Testis (tissue), 3 donors: Measurements from ENCODE around the gene RAP1GAP2. TPM values are rescaled to one million over a fixed set of nuclear protein-coding genes. Genes with fewer than 3 reads are reported as not detected.

Source experiments
- DNase-seq: peaks from one replicate; pipeline ENCODE4 v3.0.0-alpha.2; 2019
- H3K27ac ChIP-seq, 2 donors: fragments of 200-600 bp; sonication (generic); one replicate each; pipeline ENCODE4 v1.5.1; 2019
- H3K27me3 ChIP-seq: fragments of 200-600 bp; sonication (generic); one replicate; pipeline ENCODE4 v1.5.1; 2019
- H3K36me3 ChIP-seq: fragments of 200-600 bp; sonication (generic); one replicate; pipeline ENCODE4 v1.5.1; 2017; ENCODE audit warnings: low read depth; ENCODE audit errors: missing control alignments
- H3K4me1 ChIP-seq: fragments of 200-600 bp; sonication (generic); one replicate; pipeline ENCODE4 v1.5.1; 2019
- H3K4me3 ChIP-seq, 2 donors: fragments of 200-600 bp; sonication (generic); one replicate each; pipeline ENCODE4 v1.5.1; 2017 to 2019
- H3K9me3 ChIP-seq: fragments of 200-600 bp; sonication (generic); one replicate; pipeline ENCODE4 v1.5.1; 2017
- POLR2A ChIP-seq: fragments of 450-650 bp; IDR thresholded peaks from one replicate; pipeline ENCODE4 v1.6.1; 2017; ENCODE audit warnings: antibody characterized with exemption, mild to moderate bottlenecking, moderate library complexity
- WGBS, 2 donors: methylation state at CpG; one replicate each; pipeline ENCODE4 v1.1.5; 2018; 5-methylcytosine and 5-hydroxymethylcytosine counted together
- intact Hi-C: fragments of 100-400 bp; cut with DNase I; formaldehyde crosslinking; loops from one replicate; pipeline ENCODE4 v1.15.1; 2023; ENCODE audit warnings: low total_unique reads
- polyA plus RNA-seq: library from polyadenylated mRNA; stranded (reverse); fragments of 350-450 nt; fragmentation: Illumina TruSeq; extraction: RNeasy Lipid Tissue Mini Kit (QIAGEN cat#74804); gene quantifications from one replicate; pipeline ENCODE4 v1.2.3, GENCODE V29; 2014; ENCODE audit warnings: low read depth, low replicate concordance; ENCODE audit not compliant: insufficient read depth
- total RNA-seq, 2 donors: library from RNA; depleted of rRNA; stranded (reverse); fragments of >200 nt; gene quantifications; one replicate each; pipeline ENCODE4 v1.2.3, GENCODE V29; 2016
- TF ChIP-seq, protein P1 (sequence below), 3 experiments: fragments of 450-650 bp in 2 of 3; fragments of 200-600 bp in 1 of 3; sonication (generic) in 1 of 3; IDR thresholded peaks; one replicate each; pipeline ENCODE4 v1.5.1; 2016 to 2019; ENCODE audit warnings: antibody characterized with exemption in 3 of 3, mild to moderate bottlenecking in 2 of 3, moderate library complexity in 1 of 3

RAP1GAP2 gene
- total and polyA plus RNA-seq, 3 donors from 2014 or later, result 10.4 to 21.7 (median 15.1) TPM

DNA sequence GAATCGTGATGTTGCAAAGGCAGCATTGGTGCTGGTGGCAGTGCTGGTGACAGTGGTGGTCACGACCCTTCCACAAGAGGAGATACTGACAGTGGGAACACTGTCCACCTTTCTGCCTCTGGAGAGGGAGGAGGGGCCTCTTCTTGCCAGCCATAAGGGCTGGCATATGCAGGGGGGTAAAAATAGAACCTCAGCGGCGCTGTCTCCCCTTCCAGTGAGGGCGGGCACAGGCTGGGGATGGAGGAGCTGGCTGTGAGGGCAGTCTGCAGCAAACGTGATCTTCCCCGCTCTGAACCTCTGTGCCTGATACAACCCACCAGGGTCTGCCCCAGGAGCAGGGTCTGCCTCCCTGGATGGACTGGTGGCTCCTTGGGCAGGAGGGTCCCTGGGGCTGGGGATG lies 3.4 kb downstream of the RAP1GAP2 start:
- no peaks in the 10 kb centered on the region for H3K36me3 ChIP-seq
- no peaks in the 10 kb centered on the region for H3K27me3 ChIP-seq
- WGBS, 2 donors, result 81 to 84% methylated on average over 5 to 7 of the region's 7 CpGs
- H3K4me3 ChIP-seq, result no peak overlapping the region
- H3K27ac ChIP-seq, result peak overlapping the region in 1 of 2 donors; percentile 0
- H3K9me3 ChIP-seq, result no peaks in the 10 kb centered on the region
- intact Hi-C loops, result no loop called here
- no peak for TF ChIP-seq POLR2A
- TF ChIP-seq, protein P1, sequence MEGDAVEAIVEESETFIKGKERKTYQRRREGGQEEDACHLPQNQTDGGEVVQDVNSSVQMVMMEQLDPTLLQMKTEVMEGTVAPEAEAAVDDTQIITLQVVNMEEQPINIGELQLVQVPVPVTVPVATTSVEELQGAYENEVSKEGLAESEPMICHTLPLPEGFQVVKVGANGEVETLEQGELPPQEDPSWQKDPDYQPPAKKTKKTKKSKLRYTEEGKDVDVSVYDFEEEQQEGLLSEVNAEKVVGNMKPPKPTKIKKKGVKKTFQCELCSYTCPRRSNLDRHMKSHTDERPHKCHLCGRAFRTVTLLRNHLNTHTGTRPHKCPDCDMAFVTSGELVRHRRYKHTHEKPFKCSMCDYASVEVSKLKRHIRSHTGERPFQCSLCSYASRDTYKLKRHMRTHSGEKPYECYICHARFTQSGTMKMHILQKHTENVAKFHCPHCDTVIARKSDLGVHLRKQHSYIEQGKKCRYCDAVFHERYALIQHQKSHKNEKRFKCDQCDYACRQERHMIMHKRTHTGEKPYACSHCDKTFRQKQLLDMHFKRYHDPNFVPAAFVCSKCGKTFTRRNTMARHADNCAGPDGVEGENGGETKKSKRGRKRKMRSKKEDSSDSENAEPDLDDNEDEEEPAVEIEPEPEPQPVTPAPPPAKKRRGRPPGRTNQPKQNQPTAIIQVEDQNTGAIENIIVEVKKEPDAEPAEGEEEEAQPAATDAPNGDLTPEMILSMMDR (IDR thresholded peaks at IDR 0.05), result no peak
- peaks cover 15% of the 10 kb centered on the region for H3K4me1 ChIP-seq
- no peak for DNase-seq

DNA sequence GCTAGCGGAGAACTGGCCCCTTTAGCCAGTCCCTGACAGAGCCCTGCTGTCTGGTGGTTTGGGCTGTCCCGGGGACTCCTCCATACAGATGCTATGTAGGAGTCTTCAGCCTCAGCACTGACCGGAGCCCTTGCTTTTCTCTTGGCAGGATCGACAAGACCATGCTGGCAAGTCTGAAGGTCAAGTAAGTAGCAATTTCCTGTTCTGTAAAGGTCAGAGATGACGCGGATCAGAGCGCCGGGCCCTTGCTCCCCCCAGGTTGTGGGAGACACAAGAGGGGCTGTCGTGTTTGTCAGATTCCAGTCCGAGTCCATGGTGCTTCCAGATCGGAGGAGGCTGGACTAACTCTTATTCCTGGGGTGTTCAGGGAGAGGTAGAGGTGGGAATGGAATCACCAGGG lies 4.1 kb downstream of the RAP1GAP2 start:
- 45 to 46% methylated on average over 10 to 11 of the region's 11 CpGs for WGBS, 2 donors
- Histone ChIP-seq H3K27ac (peak overlapping the region; percentile 0 to 56), H3K4me1 (peaks cover 15% of the 10 kb centered on the region), H3K4me3 (no peak overlapping the region), H3K36me3 (no peaks in the 10 kb centered on the region), H3K27me3 (no peaks in the 10 kb centered on the region), H3K9me3 (no peaks in the 10 kb centered on the region)
- DNase-seq, result peak; percentile 64
- intact Hi-C loops, result no loop called here
- TF ChIP-seq, protein P1 (IDR thresholded peaks at IDR 0.05), result no peak
- TF ChIP-seq POLR2A, result no peak

DNA sequence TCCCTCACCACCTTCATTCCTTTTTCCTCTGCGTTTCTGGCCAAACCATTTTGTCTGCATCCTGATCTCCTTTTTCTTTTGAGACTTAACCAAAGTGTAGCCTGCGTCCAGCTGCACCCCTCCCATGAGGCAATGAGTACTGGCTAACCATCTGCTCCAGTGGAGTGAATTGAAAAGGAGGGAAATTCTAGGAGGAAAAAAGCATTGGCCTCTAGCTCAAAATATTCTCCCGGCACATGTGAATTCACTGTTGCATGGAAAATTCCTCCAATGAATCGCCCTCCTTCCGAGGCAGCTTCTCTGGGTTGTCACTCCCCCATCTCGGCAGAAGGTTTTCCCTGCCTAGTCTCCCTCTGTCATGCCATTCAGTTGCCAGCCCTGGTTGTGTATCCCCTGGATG lies 5.6 kb downstream of the RAP1GAP2 start:
- 36 to 37% methylated on average over 6 of the region's 6 CpGs for WGBS, 2 donors
- Histone ChIP-seq H3K9me3 (no peaks in the 10 kb centered on the region), H3K4me3 (no peak overlapping the region), H3K27ac (peak overlapping the region in 1 of 2 donors; percentile 50), H3K4me1 (peaks cover 15% of the 10 kb centered on the region), H3K27me3 (no peaks in the 10 kb centered on the region), H3K36me3 (no peaks in the 10 kb centered on the region)
- no peak for DNase-seq
- TF ChIP-seq, protein P1 (IDR thresholded peaks at IDR 0.05), result no peak
- TF ChIP-seq POLR2A, result no peak
- intact Hi-C loops, result no loop called here

DNA sequence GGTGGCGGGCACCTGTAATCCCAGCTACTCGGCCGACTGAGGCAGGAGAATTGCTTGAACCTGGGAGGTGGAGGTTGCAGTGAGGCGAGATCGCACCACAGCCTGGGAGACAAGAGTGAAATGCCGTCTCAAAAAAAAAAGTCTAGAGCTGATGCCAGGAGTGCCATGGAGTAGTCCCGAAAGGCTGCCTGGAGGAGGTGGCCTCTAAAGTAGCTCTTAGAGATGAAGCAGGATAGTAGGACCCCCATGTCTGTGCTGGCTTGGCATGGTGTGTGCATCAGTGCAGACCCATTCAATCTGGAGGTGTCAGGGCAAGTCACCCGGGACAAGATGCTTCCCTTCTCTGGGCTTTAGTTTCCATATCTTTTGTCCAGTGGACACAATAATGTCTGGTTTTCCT lies 6.3 kb downstream of the RAP1GAP2 start:
- Histone ChIP-seq H3K9me3 (no peaks in the 10 kb centered on the region), H3K4me1 (peaks cover 15% of the 10 kb centered on the region), H3K4me3 (no peak overlapping the region), H3K27me3 (no peaks in the 10 kb centered on the region), H3K36me3 (no peaks in the 10 kb centered on the region), H3K27ac (peak overlapping the region in 1 of 2 donors; percentile 50)
- DNase-seq, result no peak
- TF ChIP-seq, protein P1 (IDR thresholded peaks at IDR 0.05), result no peak
- WGBS, 2 donors, result 77 to 86% methylated on average over 8 of the region's 8 CpGs
- intact Hi-C loops, result no loop called here

DNA sequence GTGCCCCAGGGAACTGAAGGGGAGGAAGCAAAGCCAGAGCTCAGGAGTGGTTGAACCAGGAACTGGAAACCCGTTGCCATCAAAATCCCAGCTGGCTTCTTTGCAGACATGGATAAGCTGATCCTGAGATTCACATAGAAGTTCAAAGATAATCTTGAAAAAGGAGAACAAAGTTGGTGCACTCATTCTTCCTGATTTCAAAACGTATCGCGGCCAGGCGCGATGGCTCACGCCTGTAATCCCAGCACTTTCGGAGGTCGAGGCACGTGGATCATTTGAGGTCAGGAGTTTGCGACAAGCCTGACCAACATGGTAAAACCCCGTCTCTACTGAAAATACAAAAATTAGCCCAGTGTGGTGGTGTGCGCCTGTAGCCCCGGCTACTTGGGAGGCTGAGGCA lies 7.1 kb downstream of the RAP1GAP2 start:
- TF ChIP-seq, protein P1 (IDR thresholded peaks at IDR 0.05), result no peak
- TF ChIP-seq POLR2A, result no peak
- Histone ChIP-seq H3K36me3 (no peaks in the 10 kb centered on the region), H3K27ac (no peak overlapping the region), H3K4me3 (no peak overlapping the region), H3K27me3 (no peaks in the 10 kb centered on the region), H3K4me1 (peaks cover 15% of the 10 kb centered on the region), H3K9me3 (no peaks in the 10 kb centered on the region)
- intact Hi-C loops, result no loop called here
- DNase-seq, result no peak
- WGBS, 2 donors, result 69 to 79% methylated on average over 14 of the region's 14 CpGs
